PC-3 (cell line): ENCODE data around the gene CDH4. TPM values are rescaled to one million over a fixed set of nuclear protein-coding genes. Genes with fewer than 3 reads are reported as not detected.

Experiments
- ATAC-seq: fragments of 200-7000 bp; cut with Tn5 transposase; 2 replicates; pipeline ENCODE4 v1.9.1; 2020; ENCODE audit warnings: mild to moderate bottlenecking, moderate library complexity
- BruUV-seq: library from RNA; stranded (reverse); fragments of 400-500 nt; replicated peaks from 2 replicates; lab custom pipeline; 2021; lab: Mats Ljungman, UMichigan
- CTCF ChIA-PET: fragments of 300-600 bp; sonication (Branson Sonifier 250); formaldehyde crosslinking; loops from one replicate; lab custom pipeline; 2022; ENCODE audit warnings: antibody characterized with exemption; lab: Charles Lee
- POLR2A ChIA-PET: fragments of 300-600 bp; sonication (Branson Sonifier 250); formaldehyde crosslinking; loops from one replicate; lab custom pipeline; 2022; ENCODE audit warnings: antibody characterized with exemption; ENCODE audit not compliant: unreplicated experiment; lab: Charles Lee
- DNase-seq: peaks from one replicate; pipeline ENCODE4 v3.0.0-alpha.2; 2015
- H2AFZ ChIP-seq: fragments of 300-600 bp; sonication (generic); 2 replicates; pipeline ENCODE4 v1.6.0; 2016; ENCODE audit warnings: antibody characterized with exemption, low read length
- H3F3A ChIP-seq: fragments of 300-600 bp; sonication (generic); one replicate; pipeline ENCODE4 v1.6.0; 2017; ENCODE audit warnings: antibody characterized with exemption, low read length, control low read depth, mild to moderate bottlenecking; ENCODE audit not compliant: unreplicated experiment
- H3K27ac ChIP-seq: fragments of 300-600 bp; sonication (generic); 2 replicates; pipeline ENCODE4 v1.5.1; 2016; ENCODE audit warnings: mild to moderate bottlenecking, low read length
- H3K27me3 ChIP-seq: fragments of 300-600 bp; sonication (generic); 2 replicates; pipeline ENCODE4 v1.6.1; 2016; ENCODE audit warnings: low read length, mixed read lengths
- H3K36me3 ChIP-seq: fragments of 300-600 bp; sonication (generic); 2 replicates; pipeline ENCODE4 v1.6.1; 2016; ENCODE audit warnings: low read depth, mixed run types, low read length, mixed read lengths
- H3K4me1 ChIP-seq: fragments of 300-600 bp; sonication (generic); 2 replicates; pipeline ENCODE4 v1.5.1; 2016; ENCODE audit warnings: low read length; ENCODE audit not compliant: insufficient read depth
- H3K4me2 ChIP-seq: fragments of 300-600 bp; sonication (generic); 2 replicates; pipeline ENCODE4 v1.6.0; 2016; ENCODE audit warnings: low read length
- H3K4me3 ChIP-seq: fragments of 300-600 bp; sonication (generic); 2 replicates; pipeline ENCODE4 v1.5.1; 2016; ENCODE audit warnings: mild to moderate bottlenecking, low read length, mixed read lengths
- H3K79me2 ChIP-seq: fragments of 300-600 bp; sonication (generic); 2 replicates; pipeline ENCODE4 v1.6.1; 2017; ENCODE audit warnings: low read length, mixed read lengths
- H3K9ac ChIP-seq: fragments of 300-600 bp; sonication (generic); 2 replicates; pipeline ENCODE4 v1.6.0; 2016; ENCODE audit warnings: mild to moderate bottlenecking, low read length
- H3K9me2 ChIP-seq: fragments of 300-600 bp; sonication (generic); replicated peaks from 2 replicates; pipeline ENCODE4 v1.6.1; 2016; ENCODE audit warnings: mixed run types, low read length, mixed read lengths
- H3K9me3 ChIP-seq: fragments of 300-600 bp; sonication (generic); 2 replicates; pipeline ENCODE4 v1.6.1; 2016; ENCODE audit warnings: low read length, mixed read lengths
- H4K20me1 ChIP-seq: fragments of 300-600 bp; sonication (generic); 2 replicates; pipeline ENCODE4 v1.6.1; 2016; ENCODE audit warnings: low read length, mixed read lengths
- EZH2 ChIP-seq: fragments of 300-600 bp; sonication (generic); IDR thresholded peaks from one replicate; pipeline ENCODE4 v1.6.1; 2017; ENCODE audit warnings: antibody characterized with exemption, mild to moderate bottlenecking, low read length; ENCODE audit not compliant: unreplicated experiment
- EZH2phosphoT487 ChIP-seq: fragments of 300-600 bp; sonication (generic); IDR thresholded peaks from 2 replicates; pipeline ENCODE4 v1.6.1; 2018; ENCODE audit warnings: mild to moderate bottlenecking, antibody characterized with exemption, low read length, borderline replicate concordance
- intact Hi-C: fragments of 100-400 bp; cut with micrococcal nuclease; formaldehyde crosslinking; loops from 2 replicates; pipeline ENCODE4 v1.9.0; 2023
- total RNA-seq: library from RNA; depleted of rRNA; stranded (reverse); fragments of >200 nt; gene quantifications from 2 replicates; pipeline ENCODE4 v1.2.3, GENCODE V29; 2014
- TF ChIP-seq, protein P1 (sequence below): fragments of 300-600 bp; sonication (generic); conservative IDR thresholded peaks from 2 replicates; pipeline ENCODE4 v1.5.1; 2017; ENCODE audit warnings: antibody characterized with exemption, low read depth, mild to moderate bottlenecking, low read length

The CDH4 gene
- total RNA-seq, 1 experiment from 2014 or later: not detected

DNA sequence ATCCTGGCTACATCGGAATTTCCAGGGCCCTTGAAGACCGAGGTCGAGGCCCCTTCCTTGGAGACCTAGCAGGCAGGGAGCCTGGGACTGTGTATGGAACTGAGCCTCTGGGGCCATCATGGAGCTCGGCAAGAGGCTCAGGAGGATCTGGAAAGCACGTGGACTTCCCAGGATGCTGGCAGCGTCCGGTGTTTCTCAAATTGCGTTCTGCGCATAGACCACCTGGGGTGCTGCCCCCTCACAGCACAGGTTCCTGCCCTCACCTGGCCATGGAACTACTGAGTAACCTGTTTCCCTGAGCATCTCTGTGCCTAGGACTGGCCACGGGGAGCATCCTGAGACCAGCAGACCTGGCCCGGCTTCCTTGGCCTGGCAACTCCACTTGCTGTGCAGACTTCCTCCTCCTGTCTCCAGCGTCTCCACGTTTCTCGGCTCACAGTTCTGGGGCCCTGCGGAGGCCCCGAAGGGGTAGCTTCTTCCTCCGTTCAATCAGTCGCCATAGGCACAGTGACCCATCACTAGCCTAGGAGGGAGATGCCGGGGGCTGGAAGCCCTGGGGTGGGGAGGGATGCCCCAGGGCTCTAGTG, 144.3 kb downstream of the CDH4 start:
- Histone ChIP-seq H3K9me3 (no peaks in the 10 kb centered on the region), H3K4me1 (no peaks in the 10 kb centered on the region), H3K4me2 (no peak overlapping the region), H3K27me3 (peaks cover 27% of the 10 kb centered on the region; the same call in 1 of the 2 replicates), H3K79me2 (no peaks in the 10 kb centered on the region), H3K9me2 (no peaks in the 10 kb centered on the region), H3F3A (no peaks in the 10 kb centered on the region), H4K20me1 (no peaks in the 10 kb centered on the region), H3K9ac (no peak overlapping the region), H2AFZ (no peak overlapping the region), H3K36me3 (no peaks in the 10 kb centered on the region), H3K27ac (no peak overlapping the region), H3K4me3 (no peak overlapping the region)
- ChIA-PET CTCF (no interaction called here), POLR2A (no interaction called here)
- TF ChIP-seq, protein P1, sequence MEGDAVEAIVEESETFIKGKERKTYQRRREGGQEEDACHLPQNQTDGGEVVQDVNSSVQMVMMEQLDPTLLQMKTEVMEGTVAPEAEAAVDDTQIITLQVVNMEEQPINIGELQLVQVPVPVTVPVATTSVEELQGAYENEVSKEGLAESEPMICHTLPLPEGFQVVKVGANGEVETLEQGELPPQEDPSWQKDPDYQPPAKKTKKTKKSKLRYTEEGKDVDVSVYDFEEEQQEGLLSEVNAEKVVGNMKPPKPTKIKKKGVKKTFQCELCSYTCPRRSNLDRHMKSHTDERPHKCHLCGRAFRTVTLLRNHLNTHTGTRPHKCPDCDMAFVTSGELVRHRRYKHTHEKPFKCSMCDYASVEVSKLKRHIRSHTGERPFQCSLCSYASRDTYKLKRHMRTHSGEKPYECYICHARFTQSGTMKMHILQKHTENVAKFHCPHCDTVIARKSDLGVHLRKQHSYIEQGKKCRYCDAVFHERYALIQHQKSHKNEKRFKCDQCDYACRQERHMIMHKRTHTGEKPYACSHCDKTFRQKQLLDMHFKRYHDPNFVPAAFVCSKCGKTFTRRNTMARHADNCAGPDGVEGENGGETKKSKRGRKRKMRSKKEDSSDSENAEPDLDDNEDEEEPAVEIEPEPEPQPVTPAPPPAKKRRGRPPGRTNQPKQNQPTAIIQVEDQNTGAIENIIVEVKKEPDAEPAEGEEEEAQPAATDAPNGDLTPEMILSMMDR: no peak
- TF ChIP-seq EZH2 (no peak), EZH2phosphoT487 (no peak)
- intact Hi-C loops: no loop called here
- DNase-seq (no peak), ATAC-seq (no peak)
- no TSS peak for BruUV-seq

DNA sequence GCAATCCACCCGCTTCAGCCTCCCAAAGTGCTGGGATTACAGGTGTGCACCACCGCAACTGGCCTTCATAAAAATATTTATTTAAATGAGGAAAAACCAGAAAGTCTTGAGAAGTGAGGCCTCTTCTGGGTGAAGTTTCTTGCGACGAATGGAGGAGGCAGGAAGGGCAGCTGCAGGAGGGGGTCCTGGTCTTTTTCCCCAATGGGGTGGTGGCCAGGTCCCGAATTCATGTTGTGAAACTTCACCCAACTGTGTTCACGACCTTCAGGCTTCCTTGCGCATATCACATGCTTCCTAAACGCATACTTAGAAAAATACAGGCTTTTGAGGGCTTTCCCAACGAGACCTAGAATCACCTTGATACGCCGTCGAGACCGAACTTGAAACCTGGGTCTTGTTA, 145.1 kb downstream of the CDH4 start:
- POLR2A ChIA-PET: no interaction called here
- no peak for TF ChIP-seq EZH2
- TF ChIP-seq, protein P1: no peak
- TF ChIP-seq EZH2phosphoT487: no peak
- BruUV-seq: no TSS peak

GRCh38 chr20:61397790-61398189, 145.7 kb downstream of the CDH4 start:
- H3K36me3 ChIP-seq: no peaks in the 10 kb centered on the region
- no TSS peak for BruUV-seq
- no peaks in the 10 kb centered on the region for H3K4me1 ChIP-seq
- CTCF ChIA-PET: no interaction called here
- no peak overlapping the region for H3K4me3 ChIP-seq
- no peak for ATAC-seq
- H3F3A ChIP-seq: no peaks in the 10 kb centered on the region
- 0 out of 2 replicates have a peak, but pooled peaks cover 17% of the 10 kb centered on the region for H3K27me3 ChIP-seq
- POLR2A ChIA-PET: no interaction called here
- no peak overlapping the region for H3K9ac ChIP-seq
- no peaks in the 10 kb centered on the region for H3K79me2 ChIP-seq
- no peak overlapping the region for H3K4me2 ChIP-seq
- no peaks in the 10 kb centered on the region for H4K20me1 ChIP-seq
- no peak for DNase-seq
- no peak overlapping the region for H3K27ac ChIP-seq
- no peak overlapping the region for H2AFZ ChIP-seq
- TF ChIP-seq, protein P1: no peak
- TF ChIP-seq EZH2 (no peak), EZH2phosphoT487 (no peak)
- H3K9me2 ChIP-seq: no peaks in the 10 kb centered on the region
- intact Hi-C loops: no loop called here
- no peaks in the 10 kb centered on the region for H3K9me3 ChIP-seq

More for the DNA sequence above, 145.1 kb downstream of the CDH4 start:
- Histone ChIP-seq H3K36me3 (no peaks in the 10 kb centered on the region), H3K4me1 (no peaks in the 10 kb centered on the region), H3K79me2 (no peaks in the 10 kb centered on the region), H3K4me2 (no peak overlapping the region), H3K9me3 (no peaks in the 10 kb centered on the region), H3K27me3 (peaks cover 24% of the 10 kb centered on the region; the same call in 1 of the 2 replicates), H3K9me2 (no peaks in the 10 kb centered on the region), H3K9ac (no peak overlapping the region), H3K4me3 (no peak overlapping the region), H3K27ac (no peak overlapping the region), H4K20me1 (no peaks in the 10 kb centered on the region), H3F3A (no peaks in the 10 kb centered on the region), H2AFZ (no peak overlapping the region)
- no peak for ATAC-seq
- DNase-seq: no peak
- intact Hi-C loops: no loop called here
- CTCF ChIA-PET: no interaction called here
